Astrocyte (in vitro differentiated cells and primary cell): ENCODE results near the gene NSD1.

ENCODE experiments used
- CTCF ChIP-seq: IDR thresholded peaks from 2 replicates; pipeline ENCODE4 v1.5.1; 2011; ENCODE audit warnings: low read depth, mild to moderate bottlenecking, inconsistent platforms, low read length, moderate library complexity; ENCODE audit not compliant: insufficient read depth
- EZH2 ChIP-seq: IDR thresholded peaks from 2 replicates; pipeline ENCODE4 v1.6.1; 2012; ENCODE audit warnings: mild to moderate bottlenecking, low read length, inconsistent platforms; ENCODE audit not compliant: insufficient read depth

DNA sequence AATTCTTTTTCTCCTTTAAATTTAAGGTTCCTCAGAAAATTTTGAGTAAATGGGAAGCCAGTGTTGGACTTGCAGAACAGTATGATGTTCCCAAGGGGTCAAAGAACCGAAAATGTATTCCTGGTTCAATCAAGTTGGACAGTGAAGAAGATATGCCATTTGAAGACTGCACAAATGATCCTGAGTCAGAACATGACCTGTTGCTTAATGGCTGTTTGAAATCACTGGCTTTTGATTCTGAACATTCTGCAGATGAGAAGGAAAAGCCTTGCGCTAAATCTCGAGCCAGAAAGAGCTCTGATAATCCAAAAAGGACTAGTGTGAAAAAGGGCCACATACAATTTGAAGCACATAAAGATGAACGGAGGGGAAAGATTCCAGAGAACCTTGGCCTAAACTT, 76.0 kb downstream of the NSD1 start:
- no peak for TF ChIP-seq CTCF
- no peak for TF ChIP-seq EZH2
